ENCODE data around the gene AASDH. TPM values are rescaled to one million over a fixed set of nuclear protein-coding genes. Genes with fewer than 3 reads are reported as not detected.

AASDH gene
- total and polyA plus RNA-seq, 4 donors = 2.7 to 13.3 (median 9.1) TPM

DNA sequence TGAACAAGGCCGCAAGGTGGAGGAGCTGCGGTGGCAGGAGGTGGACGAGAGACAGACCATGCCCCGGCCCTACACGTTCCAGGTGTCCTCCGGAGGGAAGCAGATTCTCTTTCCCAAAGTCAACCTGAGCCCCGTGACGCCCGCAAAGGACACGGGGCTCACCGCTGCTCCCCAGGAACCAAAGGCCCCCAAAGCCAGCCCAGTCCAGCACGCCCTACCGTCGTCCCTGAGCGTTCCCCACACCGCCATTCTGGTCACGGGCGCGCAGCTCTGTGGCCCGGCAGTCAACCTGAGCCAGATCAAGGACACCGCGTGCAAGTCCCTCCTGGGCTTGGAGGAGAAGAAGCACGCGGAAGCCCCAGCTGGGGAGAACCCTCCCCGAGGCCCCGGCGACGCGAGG lies 72.2 kb downstream of the AASDH start (continued):
- TF ChIP-seq, protein P1, sequence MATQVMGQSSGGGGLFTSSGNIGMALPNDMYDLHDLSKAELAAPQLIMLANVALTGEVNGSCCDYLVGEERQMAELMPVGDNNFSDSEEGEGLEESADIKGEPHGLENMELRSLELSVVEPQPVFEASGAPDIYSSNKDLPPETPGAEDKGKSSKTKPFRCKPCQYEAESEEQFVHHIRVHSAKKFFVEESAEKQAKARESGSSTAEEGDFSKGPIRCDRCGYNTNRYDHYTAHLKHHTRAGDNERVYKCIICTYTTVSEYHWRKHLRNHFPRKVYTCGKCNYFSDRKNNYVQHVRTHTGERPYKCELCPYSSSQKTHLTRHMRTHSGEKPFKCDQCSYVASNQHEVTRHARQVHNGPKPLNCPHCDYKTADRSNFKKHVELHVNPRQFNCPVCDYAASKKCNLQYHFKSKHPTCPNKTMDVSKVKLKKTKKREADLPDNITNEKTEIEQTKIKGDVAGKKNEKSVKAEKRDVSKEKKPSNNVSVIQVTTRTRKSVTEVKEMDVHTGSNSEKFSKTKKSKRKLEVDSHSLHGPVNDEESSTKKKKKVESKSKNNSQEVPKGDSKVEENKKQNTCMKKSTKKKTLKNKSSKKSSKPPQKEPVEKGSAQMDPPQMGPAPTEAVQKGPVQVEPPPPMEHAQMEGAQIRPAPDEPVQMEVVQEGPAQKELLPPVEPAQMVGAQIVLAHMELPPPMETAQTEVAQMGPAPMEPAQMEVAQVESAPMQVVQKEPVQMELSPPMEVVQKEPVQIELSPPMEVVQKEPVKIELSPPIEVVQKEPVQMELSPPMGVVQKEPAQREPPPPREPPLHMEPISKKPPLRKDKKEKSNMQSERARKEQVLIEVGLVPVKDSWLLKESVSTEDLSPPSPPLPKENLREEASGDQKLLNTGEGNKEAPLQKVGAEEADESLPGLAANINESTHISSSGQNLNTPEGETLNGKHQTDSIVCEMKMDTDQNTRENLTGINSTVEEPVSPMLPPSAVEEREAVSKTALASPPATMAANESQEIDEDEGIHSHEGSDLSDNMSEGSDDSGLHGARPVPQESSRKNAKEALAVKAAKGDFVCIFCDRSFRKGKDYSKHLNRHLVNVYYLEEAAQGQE (IDR thresholded peaks at IDR 0.05) = no peak
- no peak for TF ChIP-seq SP1 (IDR thresholded peaks at IDR 0.05)

DNA sequence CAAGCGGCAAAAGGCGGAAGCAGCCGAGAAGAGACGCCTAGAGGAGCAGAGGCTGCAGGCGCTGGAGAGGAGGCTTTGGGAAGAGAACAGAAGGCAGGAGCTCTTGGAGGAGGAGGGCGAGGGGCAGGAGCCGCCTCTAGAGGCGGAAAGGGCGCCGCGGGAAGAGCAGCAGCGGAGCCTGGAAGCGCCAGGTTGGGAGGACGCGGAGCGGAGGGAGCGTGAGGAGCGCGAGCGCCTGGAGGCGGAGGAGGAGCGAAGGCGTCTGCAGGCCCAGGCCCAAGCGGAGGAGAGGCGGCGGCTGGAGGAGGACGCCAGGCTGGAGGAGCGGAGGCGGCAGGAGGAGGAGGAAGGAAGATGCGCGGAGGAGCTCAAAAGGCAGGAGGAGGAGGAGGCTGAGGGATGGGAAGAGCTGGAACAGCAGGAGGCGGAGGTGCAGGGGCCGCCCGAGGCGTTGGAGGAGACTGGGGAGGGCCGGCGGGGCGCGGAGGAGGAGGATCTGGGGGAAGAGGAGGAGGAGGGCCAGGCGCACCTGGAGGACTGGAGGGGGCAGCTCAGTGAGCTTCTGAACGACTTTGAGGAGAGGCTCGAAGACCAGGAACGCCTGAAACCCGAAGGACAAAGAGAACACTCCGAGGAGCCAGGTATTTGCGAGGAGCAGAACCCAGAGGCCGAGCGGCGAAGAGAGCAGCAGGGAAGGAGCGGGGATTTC lies 72.9 kb downstream of the AASDH start:
- Histone ChIP-seq H3K4me3 (ENCODE audit: low read depth in 1 of 3, low read length in 3 of 3) (no peak overlapping the region), H3K9me3 (ENCODE audit: control insufficient read depth in 4 of 4, low read length in 3 of 4) (no peaks in the 10 kb centered on the region), H3K36me3 (ENCODE audit: control insufficient read depth in 4 of 4, insufficient read depth in 3 of 4, low read depth in 1 of 4, low read length in 3 of 4) (no peaks in the 10 kb centered on the region), H3K9ac (ENCODE audit: low read depth in 1 of 2, low read length in 2 of 2) (no peak overlapping the region), H3K4me1 (ENCODE audit: control insufficient read depth in 4 of 4, insufficient read depth in 4 of 4, low read length in 3 of 4) (no peaks in the 10 kb centered on the region), H3K27me3 (ENCODE audit: control insufficient read depth in 4 of 4, insufficient read depth in 4 of 4, low read length in 3 of 4) (no peaks in the 10 kb centered on the region), H3K27ac (ENCODE audit: low read depth in 1 of 2, low read length in 2 of 2) (no peak overlapping the region)
- no peak for DNase-seq (ENCODE audit: low spot score)
- WGBS = 97% methylated on average over 50 of the region's 50 CpGs
- no peak for TF ChIP-seq NR2F2 (IDR thresholded peaks at IDR 0.05)

DNA sequence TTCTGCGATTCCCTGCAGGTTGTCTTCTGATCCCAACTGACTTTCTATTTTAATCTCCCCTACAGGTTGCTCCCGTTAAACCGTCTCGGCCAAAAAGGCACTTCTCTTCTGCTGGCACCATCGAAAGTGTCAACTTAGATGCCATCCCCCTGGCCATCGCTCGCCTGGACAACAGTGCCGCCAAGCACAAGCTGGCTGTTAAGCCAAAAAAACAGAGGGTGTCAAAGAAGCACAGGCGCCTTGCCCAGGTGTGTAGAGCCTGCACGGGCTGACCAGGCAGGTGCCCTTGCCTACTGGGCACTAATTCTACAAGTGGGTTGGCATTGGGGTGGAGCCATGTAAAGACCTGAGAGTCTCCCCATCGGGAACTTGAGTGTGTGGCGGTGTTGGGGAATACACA lies 74.2 kb downstream of the AASDH start:
- Histone ChIP-seq H3K4me1 (ENCODE audit: control insufficient read depth in 4 of 4, insufficient read depth in 4 of 4, low read length in 3 of 4) (no peaks in the 10 kb centered on the region), H3K9me3 (ENCODE audit: control insufficient read depth in 4 of 4, low read length in 3 of 4) (no peaks in the 10 kb centered on the region), H3K27ac (ENCODE audit: low read depth in 1 of 2, low read length in 2 of 2) (no peak overlapping the region), H3K9ac (ENCODE audit: low read depth in 1 of 2, low read length in 2 of 2) (no peak overlapping the region), H3K27me3 (ENCODE audit: control insufficient read depth in 4 of 4, insufficient read depth in 4 of 4, low read length in 3 of 4) (no peaks in the 10 kb centered on the region), H3K36me3 (ENCODE audit: control insufficient read depth in 4 of 4, insufficient read depth in 3 of 4, low read depth in 1 of 4, low read length in 3 of 4) (no peaks in the 10 kb centered on the region), H3K4me3 (ENCODE audit: low read depth in 1 of 3, low read length in 3 of 3) (no peak overlapping the region)
- no peak for TF ChIP-seq HNF4G (IDR thresholded peaks at IDR 0.05)
- no peak for TF ChIP-seq HNF4A (conservative IDR thresholded peaks at IDR 0.05)
- TF ChIP-seq GABPA (IDR thresholded peaks at IDR 0.05 in 1 of 2, conservative IDR thresholded peaks at IDR 0.05 in 1 of 2) = no peak
- TF ChIP-seq YY1 (IDR thresholded peaks at IDR 0.05) = no peak
- TF ChIP-seq FOXA2 (IDR thresholded peaks at IDR 0.05) = no peak
- no peak for TF ChIP-seq RAD21 (IDR thresholded peaks at IDR 0.05)
- TF ChIP-seq, protein P2, sequence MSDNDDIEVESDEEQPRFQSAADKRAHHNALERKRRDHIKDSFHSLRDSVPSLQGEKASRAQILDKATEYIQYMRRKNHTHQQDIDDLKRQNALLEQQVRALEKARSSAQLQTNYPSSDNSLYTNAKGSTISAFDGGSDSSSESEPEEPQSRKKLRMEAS (IDR thresholded peaks at IDR 0.05) = no peak
- no peak for TF ChIP-seq RXRA (IDR thresholded peaks at IDR 0.05)
- no peak for TF ChIP-seq EGR1 (IDR thresholded peaks at IDR 0.05; ENCODE audit: low read depth in 2 of 2)
- TF ChIP-seq TAF1 (conservative IDR thresholded peaks at IDR 0.05) = no peak
- no peak for DNase-seq (ENCODE audit: low spot score)
- 96% methylated on average over 12 of the region's 12 CpGs for WGBS
